Left lung (tissue), 10 donors: ENCODE measurements around the gene THNSL1. TPM values are rescaled to one million over a fixed set of nuclear protein-coding genes. Genes with fewer than 3 reads are reported as not detected.

ENCODE experiments used
- ATAC-seq: fragments of 200-7000 bp; cut with Tn5 transposase; one replicate; pipeline ENCODE4 v1.9.1; 2020; ENCODE audit warnings: moderate library complexity
- DNase-seq, 4 donors: peaks; one replicate each; pipeline ENCODE4 v3.0.0-alpha.2; 2013 to 2020
- H3K27ac ChIP-seq, 2 donors: fragments of 200-600 bp; sonication (generic) in 1 of 2; one replicate each; pipeline versions ENCODE4 v1.5.0 to v1.8.0; 2020 to 2021
- H3K27me3 ChIP-seq, 2 donors: fragments of 200-600 bp; sonication (generic) in 1 of 2; one replicate each; pipeline versions ENCODE4 v1.5.0 to v1.8.0; 2020 to 2021
- H3K36me3 ChIP-seq, 2 donors: fragments of 200-600 bp; sonication (generic) in 1 of 2; one replicate each; pipeline versions ENCODE4 v1.5.0 to v1.8.0; 2020 to 2021
- H3K4me1 ChIP-seq, 2 donors: fragments of 200-600 bp; one replicate each; pipeline ENCODE4 v1.8.0; 2021
- H3K4me3 ChIP-seq, 2 donors: fragments of 200-600 bp; sonication (generic) in 1 of 2; one replicate each; pipeline versions ENCODE4 v1.5.0 to v1.8.0; 2020 to 2021; ENCODE audit warnings: mild to moderate bottlenecking in 1 of 2
- H3K9me3 ChIP-seq, 2 donors: fragments of 200-600 bp; sonication (generic) in 1 of 2; one replicate each; pipeline versions ENCODE4 v1.5.0 to v1.8.0; 2020 to 2021
- intact Hi-C, 2 donors: fragments of 100-400 bp; cut with DNase I; formaldehyde crosslinking; loops; one replicate each; pipeline versions ENCODE4 v1.11.2 to v1.14.2; 2022
- polyA plus RNA-seq, 6 donors: library from polyadenylated mRNA; unstranded; fragments of 120-200 nt; gene quantifications; one replicate each; pipeline ENCODE4 v1.2.1, GENCODE V29; 2013; ENCODE audit not compliant: insufficient read length in 6 of 6
- total RNA-seq, 2 donors: library from RNA; stranded (reverse); fragmentation: NEBNext Ultra II Directional; extraction: Animal tissue kit (Norgen Biotek cat#: 25700); gene quantifications; one replicate each; pipeline ENCODE4 v1.2.1, GENCODE V29; 2021
- TF ChIP-seq, protein P1 (sequence below), 2 donors: fragments of 200-600 bp; sonication (generic) in 1 of 2; IDR thresholded peaks; one replicate each; pipeline versions ENCODE4 v1.5.0 to v1.8.0; 2021; ENCODE audit warnings: antibody characterized with exemption in 2 of 2
- donor health status: DM: no; HTN: yes; CAD: no.
- donor health status: DM: no; HTN: no; CAD: no.

Gene THNSL1
- total and polyA plus RNA-seq, 8 donors: 3.9 to 13.6 (median 11.8) TPM

DNA sequence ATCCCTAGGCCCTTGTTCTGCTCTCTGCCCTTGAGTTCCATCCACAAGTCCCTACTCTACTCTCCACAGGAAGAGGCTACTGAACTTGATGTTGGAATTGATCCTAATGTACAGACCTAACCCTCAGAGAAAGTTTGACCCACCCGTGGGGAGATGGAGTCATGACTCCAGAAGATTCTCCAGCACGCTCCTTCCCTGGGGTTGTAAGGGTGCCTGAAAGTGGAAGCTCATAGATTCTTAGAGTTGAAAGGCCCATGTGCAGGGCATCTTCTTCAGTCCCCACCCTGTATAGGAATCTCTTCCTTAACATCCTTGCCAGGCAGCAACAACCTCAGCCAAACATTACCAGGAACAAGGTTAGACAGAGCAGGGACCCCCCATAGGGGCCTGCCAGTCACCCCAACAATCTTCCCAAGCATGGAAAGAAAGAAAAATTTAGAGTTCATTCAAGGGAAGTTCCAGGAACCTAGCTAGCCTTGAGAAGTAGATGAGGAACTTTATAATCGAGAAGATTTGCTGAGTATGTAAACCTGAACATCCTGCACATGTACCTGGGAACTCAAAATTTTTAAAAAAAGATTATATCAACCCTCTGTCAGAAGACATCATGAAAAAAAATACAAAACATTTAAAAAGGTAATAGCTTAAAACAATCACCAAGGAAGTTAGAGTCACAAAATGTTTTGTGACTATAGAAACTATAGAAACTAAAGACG is 49.5 kb downstream of the THNSL1 start:
- TF ChIP-seq, protein P1, sequence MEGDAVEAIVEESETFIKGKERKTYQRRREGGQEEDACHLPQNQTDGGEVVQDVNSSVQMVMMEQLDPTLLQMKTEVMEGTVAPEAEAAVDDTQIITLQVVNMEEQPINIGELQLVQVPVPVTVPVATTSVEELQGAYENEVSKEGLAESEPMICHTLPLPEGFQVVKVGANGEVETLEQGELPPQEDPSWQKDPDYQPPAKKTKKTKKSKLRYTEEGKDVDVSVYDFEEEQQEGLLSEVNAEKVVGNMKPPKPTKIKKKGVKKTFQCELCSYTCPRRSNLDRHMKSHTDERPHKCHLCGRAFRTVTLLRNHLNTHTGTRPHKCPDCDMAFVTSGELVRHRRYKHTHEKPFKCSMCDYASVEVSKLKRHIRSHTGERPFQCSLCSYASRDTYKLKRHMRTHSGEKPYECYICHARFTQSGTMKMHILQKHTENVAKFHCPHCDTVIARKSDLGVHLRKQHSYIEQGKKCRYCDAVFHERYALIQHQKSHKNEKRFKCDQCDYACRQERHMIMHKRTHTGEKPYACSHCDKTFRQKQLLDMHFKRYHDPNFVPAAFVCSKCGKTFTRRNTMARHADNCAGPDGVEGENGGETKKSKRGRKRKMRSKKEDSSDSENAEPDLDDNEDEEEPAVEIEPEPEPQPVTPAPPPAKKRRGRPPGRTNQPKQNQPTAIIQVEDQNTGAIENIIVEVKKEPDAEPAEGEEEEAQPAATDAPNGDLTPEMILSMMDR (IDR thresholded peaks at IDR 0.05): no peak
- H3K27ac ChIP-seq: no peak overlapping the region
- no peak for ATAC-seq
- no peaks in the 10 kb centered on the region for H3K9me3 ChIP-seq
- H3K36me3 ChIP-seq: no peaks in the 10 kb centered on the region
- no peak for DNase-seq
- no peaks in the 10 kb centered on the region for H3K27me3 ChIP-seq
- intact Hi-C loops: no loop called here
- H3K4me3 ChIP-seq: no peak overlapping the region
- no peaks in the 10 kb centered on the region for H3K4me1 ChIP-seq

DNA sequence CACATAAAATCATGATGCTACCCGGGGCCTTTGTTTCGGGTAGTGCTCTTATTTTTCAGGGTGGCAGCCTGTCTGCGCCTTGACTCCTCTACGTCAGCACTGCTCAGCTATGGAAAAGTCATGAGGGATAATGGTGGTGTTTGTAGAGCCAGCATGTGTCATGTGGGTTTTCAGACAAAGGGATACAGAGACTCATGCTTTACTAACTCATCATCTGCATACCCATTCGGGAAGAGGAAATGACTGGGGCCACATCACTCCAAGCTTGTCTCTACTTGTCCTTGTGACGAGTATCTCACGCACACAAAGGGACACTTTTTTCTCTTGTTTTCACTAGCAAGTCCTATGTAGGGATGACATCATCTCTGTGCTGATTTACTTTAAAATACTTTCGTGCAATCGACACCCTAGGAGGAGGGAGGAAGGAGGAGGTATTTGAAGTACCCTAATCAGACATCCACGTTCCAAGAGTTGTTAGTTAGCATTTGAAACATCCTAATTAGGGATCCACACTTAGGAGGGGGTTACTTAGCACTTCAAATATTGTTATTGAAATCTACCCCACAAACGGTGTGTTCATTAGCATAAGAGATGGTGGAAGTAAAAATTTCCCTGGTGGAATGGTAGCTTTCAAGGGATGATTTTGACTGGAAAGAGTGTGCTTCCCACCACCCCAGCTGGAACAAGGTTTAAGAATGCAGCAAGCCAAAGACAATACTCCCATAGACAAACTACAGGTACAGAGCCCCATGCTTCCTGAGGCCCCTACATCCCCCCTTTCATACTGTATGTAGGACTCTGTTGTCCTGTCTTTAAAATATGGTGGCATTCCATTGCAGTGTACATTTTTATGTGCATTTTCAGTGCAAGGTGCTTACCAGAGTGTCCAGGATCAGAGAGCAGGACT is 52.0 kb downstream of the THNSL1 start:
- no peaks in the 10 kb centered on the region for H3K27me3 ChIP-seq
- intact Hi-C loops: no loop called here
- H3K4me1 ChIP-seq: no peaks in the 10 kb centered on the region
- TF ChIP-seq, protein P1 (IDR thresholded peaks at IDR 0.05): no peak
- H3K9me3 ChIP-seq: no peaks in the 10 kb centered on the region
- DNase-seq (no peak), ATAC-seq (no peak)
- H3K36me3 ChIP-seq: no peaks in the 10 kb centered on the region
- H3K4me3 ChIP-seq: no peak overlapping the region
- no peak overlapping the region for H3K27ac ChIP-seq

DNA sequence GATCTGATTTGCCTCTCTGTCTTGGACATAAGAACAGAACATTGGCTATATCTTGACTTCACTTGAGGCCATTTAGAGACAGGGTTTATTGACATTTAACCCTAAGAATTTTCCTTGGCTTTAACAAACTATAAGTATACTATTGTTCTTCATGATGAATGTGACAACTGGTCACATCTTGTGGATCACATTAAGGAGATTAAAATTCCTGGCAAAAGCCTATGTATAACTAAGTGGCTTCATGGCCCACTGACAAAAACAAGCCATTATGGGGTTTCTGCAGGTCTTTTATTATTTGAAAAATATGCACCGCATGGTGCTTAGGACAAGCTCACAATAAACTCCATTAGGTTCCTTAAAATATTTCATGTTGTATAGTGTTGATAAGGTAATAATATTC is 54.8 kb downstream of the THNSL1 start:
- ATAC-seq (no peak), DNase-seq (no peak)
- intact Hi-C loops: loop anchor here in 1 of 2 donors (10.0 kb wide), 1 partner anchor 426 kb away; no protein-coding TSS in a partner anchor
- Histone ChIP-seq H3K36me3 (no peaks in the 10 kb centered on the region), H3K4me1 (no peaks in the 10 kb centered on the region), H3K27me3 (no peaks in the 10 kb centered on the region), H3K27ac (no peak overlapping the region), H3K9me3 (no peaks in the 10 kb centered on the region), H3K4me3 (no peak overlapping the region)
- TF ChIP-seq, protein P1 (IDR thresholded peaks at IDR 0.05): no peak

DNA sequence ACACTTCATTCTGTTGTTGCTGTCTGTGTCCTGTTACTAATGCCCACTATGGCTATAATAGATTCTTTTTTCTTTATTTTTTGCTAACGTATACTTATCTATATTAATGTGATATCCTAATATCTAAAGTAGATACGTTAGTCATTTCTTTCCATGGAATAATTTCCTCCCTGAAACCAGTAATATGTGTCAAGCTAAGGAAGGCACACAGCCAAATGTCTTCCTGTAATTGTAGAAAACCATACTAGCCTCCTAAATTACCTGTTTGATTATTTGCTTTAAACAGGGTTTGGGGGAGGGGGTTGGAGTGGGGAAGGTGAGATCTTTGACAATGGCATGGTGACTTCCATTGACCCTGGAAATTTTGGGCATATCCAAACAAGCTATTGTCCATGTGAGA is 56.4 kb downstream of the THNSL1 start:
- H3K9me3 ChIP-seq: no peaks in the 10 kb centered on the region
- no peaks in the 10 kb centered on the region for H3K36me3 ChIP-seq
- intact Hi-C loops: loop anchor here in 1 of 2 donors (10.0 kb wide), 1 partner anchor 428 kb away; no protein-coding TSS in a partner anchor
- ATAC-seq (no peak), DNase-seq (no peak)
- no peak overlapping the region for H3K27ac ChIP-seq
- no peaks in the 10 kb centered on the region for H3K27me3 ChIP-seq
- no peak overlapping the region for H3K4me3 ChIP-seq
- no peaks in the 10 kb centered on the region for H3K4me1 ChIP-seq
- TF ChIP-seq, protein P1 (IDR thresholded peaks at IDR 0.05): no peak

DNA sequence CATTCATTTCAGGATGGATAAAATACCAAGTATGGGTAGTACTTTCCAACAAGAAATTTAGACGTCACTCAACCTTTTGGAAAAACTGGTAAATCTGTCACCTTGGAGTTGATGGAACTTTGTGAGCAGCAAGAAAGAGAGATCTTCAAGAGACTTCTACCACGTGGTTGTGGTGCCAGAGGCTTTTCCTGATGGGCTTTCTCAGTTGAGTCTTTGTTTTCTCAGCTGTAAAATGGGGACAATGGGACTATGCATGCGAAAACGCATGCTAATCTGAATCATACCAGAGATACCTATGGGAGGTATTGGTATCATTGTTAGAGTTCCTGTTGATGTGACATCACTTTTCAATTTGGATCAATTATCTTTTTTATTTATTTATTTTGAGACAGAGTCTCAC is 59.4 kb downstream of the THNSL1 start:
- Histone ChIP-seq H3K4me1 (no peaks in the 10 kb centered on the region), H3K9me3 (no peaks in the 10 kb centered on the region), H3K27me3 (no peaks in the 10 kb centered on the region), H3K4me3 (no peak overlapping the region), H3K27ac (no peak overlapping the region), H3K36me3 (no peaks in the 10 kb centered on the region)
- no peak for ATAC-seq
- intact Hi-C loops: loop anchor here in 1 of 2 donors (10.0 kb wide), 1 partner anchor 431 kb away; no protein-coding TSS in a partner anchor
- DNase-seq: no peak
- TF ChIP-seq, protein P1 (IDR thresholded peaks at IDR 0.05): no peak
